Suprapubic skin (tissue), 4 donors: ENCODE data around the gene GHRH. TPM values are rescaled to one million over a fixed set of nuclear protein-coding genes. Genes with fewer than 3 reads are reported as not detected.
A peak's percentile ranks its signal among the peaks of the same experiment; 100 is the strongest.

ENCODE experiments used
- DNase-seq, 2 donors: peaks; one replicate each; pipeline ENCODE4 v3.0.0-alpha.2; 2019; ENCODE audit warnings: low spot score in 2 of 2
- H3K27ac ChIP-seq: fragments of 200-600 bp; sonication (generic); one replicate; pipeline ENCODE4 v1.5.1; 2019
- H3K27me3 ChIP-seq: fragments of 200-600 bp; sonication (generic); one replicate; pipeline ENCODE4 v1.5.1; 2019
- H3K36me3 ChIP-seq: fragments of 200-600 bp; sonication (generic); one replicate; pipeline ENCODE4 v1.5.1; 2019
- H3K4me1 ChIP-seq: fragments of 200-600 bp; sonication (generic); one replicate; pipeline ENCODE4 v1.5.1; 2019
- H3K4me3 ChIP-seq: fragments of 200-600 bp; sonication (generic); one replicate; pipeline ENCODE4 v1.5.1; 2019; ENCODE audit warnings: mild to moderate bottlenecking
- H3K9me3 ChIP-seq: fragments of 200-600 bp; sonication (generic); one replicate; pipeline ENCODE4 v1.5.1; 2019
- EP300 ChIP-seq: sonication (generic); formaldehyde crosslinking; IDR thresholded peaks from one replicate; pipeline ENCODE4 v1.6.1; 2017; ENCODE audit warnings: antibody characterized with exemption
- POLR2A ChIP-seq, 2 donors: fragments of 450-650 bp; IDR thresholded peaks; one replicate each; pipeline ENCODE4 v1.6.1; 2017; ENCODE audit warnings: antibody characterized with exemption in 2 of 2, mild to moderate bottlenecking in 2 of 2, moderate library complexity in 2 of 2
- POLR2AphosphoS5 ChIP-seq, 3 donors: sonication (generic); formaldehyde crosslinking; IDR thresholded peaks; one replicate each; pipeline ENCODE4 v1.6.1; 2017; ENCODE audit warnings: antibody characterized with exemption in 3 of 3
- WGBS: methylation state at CpG from one replicate; pipeline ENCODE4 v1.1.5; 2018; 5-methylcytosine and 5-hydroxymethylcytosine counted together
- total RNA-seq, 4 donors: library from RNA; depleted of rRNA; stranded (reverse); fragments of >200 nt; gene quantifications; one replicate each; pipeline ENCODE4 v1.1.0, GENCODE V29; 2016
- TF ChIP-seq, protein P1 (sequence below), 2 donors: fragments of 200-600 bp in 1 of 2; fragments of 450-650 bp in 1 of 2; sonication (generic) in 1 of 2; IDR thresholded peaks; one replicate each; pipeline ENCODE4 v1.5.1; 2016 to 2019; ENCODE audit warnings: antibody characterized with exemption in 2 of 2, mild to moderate bottlenecking in 1 of 2, moderate library complexity in 1 of 2

Gene GHRH
- total RNA-seq, 4 donors from 2014 or later = not detected

DNA sequence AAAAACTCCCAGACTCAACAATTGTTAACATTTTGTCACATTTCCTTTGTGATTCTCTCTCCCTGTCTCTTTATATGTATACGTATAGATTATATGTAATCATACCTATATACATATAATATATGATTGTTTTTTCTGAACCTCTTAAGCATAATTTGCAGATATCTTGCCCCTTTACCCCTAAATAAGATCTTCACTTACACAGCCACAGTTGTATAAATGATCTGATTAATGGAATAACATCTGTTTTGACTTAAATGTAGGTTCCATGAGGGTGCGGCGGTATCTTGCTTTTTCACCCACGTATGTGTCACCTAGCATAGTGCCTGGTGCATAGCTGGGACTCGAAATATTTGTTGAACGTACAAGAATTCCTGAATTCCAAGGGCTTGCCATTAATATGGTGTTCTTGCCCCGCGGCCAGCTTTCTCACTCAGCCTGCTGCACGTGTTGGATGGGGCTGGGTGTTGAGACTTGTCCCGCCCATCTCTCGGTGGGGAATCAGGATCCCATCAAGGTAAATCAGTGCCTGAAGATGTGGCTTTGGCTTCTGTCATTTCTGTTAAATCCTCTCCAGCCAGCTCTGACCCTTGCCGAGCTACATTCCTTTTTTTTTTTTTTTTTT is 17.5 kb upstream of the GHRH start:
- Histone ChIP-seq H3K27ac (no peak overlapping the region), H3K27me3 (no peaks in the 10 kb centered on the region), H3K9me3 (no peaks in the 10 kb centered on the region), H3K4me1 (peaks cover 22% of the 10 kb centered on the region), H3K36me3 (no peaks in the 10 kb centered on the region), H3K4me3 (no peak overlapping the region)
- no peak for DNase-seq
- 36% methylated on average over 12 of the region's 12 CpGs for WGBS
- TF ChIP-seq POLR2AphosphoS5 (IDR thresholded peaks at IDR 0.05) (no peak), EP300 (no peak), POLR2A (IDR thresholded peaks at IDR 0.05) (no peak)
- TF ChIP-seq, protein P1, sequence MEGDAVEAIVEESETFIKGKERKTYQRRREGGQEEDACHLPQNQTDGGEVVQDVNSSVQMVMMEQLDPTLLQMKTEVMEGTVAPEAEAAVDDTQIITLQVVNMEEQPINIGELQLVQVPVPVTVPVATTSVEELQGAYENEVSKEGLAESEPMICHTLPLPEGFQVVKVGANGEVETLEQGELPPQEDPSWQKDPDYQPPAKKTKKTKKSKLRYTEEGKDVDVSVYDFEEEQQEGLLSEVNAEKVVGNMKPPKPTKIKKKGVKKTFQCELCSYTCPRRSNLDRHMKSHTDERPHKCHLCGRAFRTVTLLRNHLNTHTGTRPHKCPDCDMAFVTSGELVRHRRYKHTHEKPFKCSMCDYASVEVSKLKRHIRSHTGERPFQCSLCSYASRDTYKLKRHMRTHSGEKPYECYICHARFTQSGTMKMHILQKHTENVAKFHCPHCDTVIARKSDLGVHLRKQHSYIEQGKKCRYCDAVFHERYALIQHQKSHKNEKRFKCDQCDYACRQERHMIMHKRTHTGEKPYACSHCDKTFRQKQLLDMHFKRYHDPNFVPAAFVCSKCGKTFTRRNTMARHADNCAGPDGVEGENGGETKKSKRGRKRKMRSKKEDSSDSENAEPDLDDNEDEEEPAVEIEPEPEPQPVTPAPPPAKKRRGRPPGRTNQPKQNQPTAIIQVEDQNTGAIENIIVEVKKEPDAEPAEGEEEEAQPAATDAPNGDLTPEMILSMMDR (IDR thresholded peaks at IDR 0.05) = no peak

DNA sequence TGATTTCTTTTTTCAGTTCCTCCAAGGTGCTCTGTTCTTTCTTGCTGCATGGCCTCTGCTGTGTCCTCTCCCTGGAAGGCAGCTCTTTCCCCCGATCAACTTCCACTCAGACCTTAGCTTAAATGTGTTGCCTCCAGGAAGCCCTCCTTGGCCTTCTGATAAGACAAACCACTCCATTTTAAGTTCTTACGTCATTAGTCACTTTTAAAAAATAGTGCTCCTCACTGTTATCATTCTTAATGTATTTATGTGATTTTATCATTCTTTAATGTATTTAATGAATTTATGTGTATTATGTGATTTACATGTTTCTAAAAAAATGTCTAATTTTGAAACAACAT is 15.6 kb upstream of the GHRH start:
- peaks cover 19% of the 10 kb centered on the region for H3K4me1 ChIP-seq
- H3K27me3 ChIP-seq = no peaks in the 10 kb centered on the region
- no peak for DNase-seq
- no peaks in the 10 kb centered on the region for H3K36me3 ChIP-seq
- H3K27ac ChIP-seq = no peak overlapping the region
- WGBS = 73% methylated on average over 2 of the region's 2 CpGs
- TF ChIP-seq POLR2AphosphoS5 (IDR thresholded peaks at IDR 0.05) = no peak
- TF ChIP-seq, protein P1 (IDR thresholded peaks at IDR 0.05) = no peak
- TF ChIP-seq EP300 = no peak
- no peak for TF ChIP-seq POLR2A (IDR thresholded peaks at IDR 0.05)
- H3K4me3 ChIP-seq = no peak overlapping the region
- H3K9me3 ChIP-seq = no peaks in the 10 kb centered on the region

DNA sequence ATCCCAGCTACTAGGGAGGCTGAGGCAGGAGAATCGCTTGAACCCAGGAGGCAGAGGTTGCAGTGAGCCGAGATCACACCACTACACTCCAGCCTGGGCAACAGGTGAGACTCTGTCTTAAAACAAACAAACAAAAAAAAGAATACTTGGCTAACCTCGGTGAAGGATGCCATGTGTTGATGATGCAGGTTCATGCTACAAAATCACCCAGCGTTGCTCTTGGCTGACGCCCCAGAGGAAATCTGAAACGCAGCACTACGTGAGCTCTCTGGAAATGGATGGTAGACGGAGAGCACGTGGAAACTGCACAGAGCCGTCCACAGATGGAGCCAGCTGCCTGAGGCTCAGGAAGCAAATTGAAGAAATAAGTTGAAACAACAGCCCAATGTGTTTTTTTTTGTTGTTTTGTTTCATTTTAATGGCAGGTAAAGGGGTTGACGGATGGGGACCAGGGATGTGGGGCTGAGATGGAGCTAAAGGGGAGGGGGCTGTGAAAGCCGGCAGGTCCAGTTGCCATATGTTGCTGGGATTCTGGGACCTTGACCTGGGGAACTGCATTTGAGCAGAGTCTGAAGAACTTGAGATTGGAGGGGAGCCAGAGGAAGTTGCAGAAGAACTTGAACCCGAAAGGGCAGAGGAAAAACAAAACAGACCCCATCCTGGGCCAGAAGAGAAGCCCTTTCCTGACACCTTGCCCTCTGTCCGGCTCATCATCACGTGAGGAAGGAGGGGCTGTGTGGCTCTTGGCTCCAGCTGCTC is 15.1 kb upstream of the GHRH start:
- peaks cover 19% of the 10 kb centered on the region for H3K4me1 ChIP-seq
- no peak overlapping the region for H3K4me3 ChIP-seq
- DNase-seq = no peak
- no peaks in the 10 kb centered on the region for H3K27me3 ChIP-seq
- H3K27ac ChIP-seq = no peak overlapping the region
- no peaks in the 10 kb centered on the region for H3K9me3 ChIP-seq
- WGBS = 17% methylated on average over 15 of the region's 15 CpGs
- no peaks in the 10 kb centered on the region for H3K36me3 ChIP-seq
- TF ChIP-seq EP300 (no peak), POLR2AphosphoS5 (IDR thresholded peaks at IDR 0.05) (no peak), POLR2A (IDR thresholded peaks at IDR 0.05) (no peak)
- TF ChIP-seq, protein P1 (IDR thresholded peaks at IDR 0.05) = peak in 1 of 2 donors; percentile 9

DNA sequence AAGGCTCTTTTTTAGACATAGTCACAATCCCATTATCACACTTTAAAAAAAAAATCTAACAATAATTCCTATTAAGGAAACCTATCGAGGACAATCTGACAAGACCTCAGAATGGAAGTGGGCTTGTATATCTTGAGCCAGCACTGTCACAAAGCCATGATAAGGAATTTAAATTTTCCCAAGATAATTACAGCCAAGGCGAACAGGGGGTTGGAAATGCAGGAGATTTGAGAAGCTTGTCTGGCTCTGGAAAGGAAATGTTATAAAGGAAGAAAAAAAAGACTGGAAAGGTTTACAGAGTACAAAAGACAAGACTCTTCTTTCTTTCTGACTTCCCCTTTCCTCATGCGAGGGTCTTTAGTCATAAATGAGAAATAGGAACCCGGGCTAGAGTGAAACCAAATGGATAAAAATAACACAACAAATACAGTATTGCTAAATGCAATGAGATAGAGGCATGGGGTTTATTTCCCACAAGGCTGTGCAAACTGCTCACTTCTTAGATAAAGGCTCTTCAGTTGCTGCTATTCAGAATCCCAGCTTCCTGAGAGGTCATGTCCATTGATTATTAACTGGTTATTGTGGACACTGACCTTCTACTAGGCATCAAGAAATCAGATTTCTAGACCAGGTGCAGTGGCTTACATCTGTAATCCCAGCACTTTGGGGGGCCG is 13.4 kb upstream of the GHRH start:
- 62% methylated on average over 5 of the region's 5 CpGs for WGBS
- TF ChIP-seq, protein P1 (IDR thresholded peaks at IDR 0.05) = no peak
- H3K27ac ChIP-seq = no peak overlapping the region

DNA sequence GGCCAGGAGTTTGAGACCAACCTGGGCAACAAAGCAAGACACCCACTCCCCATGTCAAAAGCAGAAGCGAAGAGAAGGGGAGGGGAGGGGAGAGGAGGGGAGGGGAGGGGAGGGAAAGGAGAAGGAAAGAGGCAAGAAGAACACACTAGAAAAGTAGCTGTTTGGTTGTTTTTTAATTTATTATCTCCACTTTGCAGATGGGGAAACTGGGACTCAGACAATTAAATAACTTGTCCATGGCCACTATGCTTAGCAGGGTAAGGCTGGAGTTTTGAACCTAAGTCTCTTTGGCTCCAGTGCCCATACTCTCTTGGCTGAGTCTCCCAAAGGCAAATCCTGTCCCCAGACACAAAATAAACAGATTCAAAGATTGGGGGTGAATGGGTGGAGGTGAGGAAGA is 12.4 kb upstream of the GHRH start:
- WGBS = 93% methylated on average over 1 of the region's 1 CpG

More for the DNA sequence above, 13.4 kb upstream of the GHRH start:
- H3K4me1 ChIP-seq = peaks cover 19% of the 10 kb centered on the region
- H3K27me3 ChIP-seq = no peaks in the 10 kb centered on the region
- H3K4me3 ChIP-seq = no peak overlapping the region
- H3K36me3 ChIP-seq = no peaks in the 10 kb centered on the region
- DNase-seq = no peak
- no peaks in the 10 kb centered on the region for H3K9me3 ChIP-seq

More for the DNA sequence above, 12.4 kb upstream of the GHRH start:
- no peaks in the 10 kb centered on the region for H3K36me3 ChIP-seq
- no peak for DNase-seq
- H3K4me3 ChIP-seq = no peak overlapping the region
- TF ChIP-seq, protein P1 (IDR thresholded peaks at IDR 0.05) = no peak
- TF ChIP-seq EP300 (no peak), POLR2AphosphoS5 (IDR thresholded peaks at IDR 0.05) (no peak), POLR2A (IDR thresholded peaks at IDR 0.05) (no peak)
- H3K9me3 ChIP-seq = no peaks in the 10 kb centered on the region
- H3K27me3 ChIP-seq = no peaks in the 10 kb centered on the region
- peaks cover 15% of the 10 kb centered on the region for H3K4me1 ChIP-seq
- no peak overlapping the region for H3K27ac ChIP-seq
